Stimulated activated CD4-positive, alpha-beta T cell treated with anti-CD3 and anti-CD28 coated beads, Interleukin-4, amount 100 ng/mL, for 24 hours (primary cell): ENCODE measurements around the gene KRTAP4-11.
"Not testable (repeated sequence)": the region's sequence is repeated elsewhere in the genome, so short reads cannot be mapped to it uniquely, and the experiment has no call there.

Source experiments
- DNase-seq: peaks from one replicate; pipeline ENCODE4 v3.0.0-alpha.2; 2020

KRTAP4-11 gene

GRCh38 chr17:41083427-41083826, 34.7 kb downstream of the KRTAP4-11 start:
- DNase-seq: not testable (repeated sequence)

- DNase-seq: no peak
These were observed 35.5 kb downstream of the KRTAP4-11 start for GRCh38 chr17:41082626-41083025.

DNA sequence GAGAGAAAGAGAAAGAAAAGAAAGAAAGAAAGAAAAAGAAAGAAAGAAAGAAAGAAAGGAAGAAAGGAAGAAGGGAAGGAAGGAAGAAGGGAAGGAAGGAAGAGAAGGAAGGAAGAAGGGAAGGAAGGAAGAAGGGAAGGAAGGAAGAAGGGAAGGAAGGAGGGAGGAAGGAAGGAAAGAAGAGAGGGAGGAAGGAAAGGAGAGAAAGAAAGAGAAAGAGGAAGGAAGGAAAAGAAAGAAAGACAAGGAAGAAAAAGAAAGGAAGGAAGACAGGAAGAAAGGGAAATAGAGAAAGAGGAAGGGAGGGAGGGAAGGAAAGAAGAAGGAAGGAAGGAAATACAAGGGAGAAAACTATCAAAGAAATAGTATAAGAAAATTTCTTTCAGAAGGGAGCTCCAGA, 41.4 kb downstream of the KRTAP4-11 start:
- DNase-seq: no peak

DNA sequence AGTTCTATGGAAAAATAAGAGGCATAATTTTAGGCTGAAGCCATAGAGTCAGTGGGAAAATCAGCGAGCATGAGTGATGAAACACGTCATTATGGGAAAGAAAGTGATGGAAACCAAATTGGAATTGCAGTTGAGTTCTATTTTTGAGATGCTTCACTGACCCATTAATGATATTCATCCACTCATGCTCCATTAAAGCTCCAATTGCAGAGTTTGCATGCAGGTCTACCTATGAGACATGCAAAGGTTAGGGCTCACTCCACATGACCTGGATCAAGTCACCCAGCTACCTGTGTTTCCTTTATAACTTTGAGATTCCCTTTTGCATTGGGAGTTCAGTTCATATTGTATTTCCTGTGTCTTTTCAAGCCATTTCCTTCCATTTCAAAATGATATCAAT, 44.5 kb downstream of the KRTAP4-11 start:
- no peak for DNase-seq

DNA sequence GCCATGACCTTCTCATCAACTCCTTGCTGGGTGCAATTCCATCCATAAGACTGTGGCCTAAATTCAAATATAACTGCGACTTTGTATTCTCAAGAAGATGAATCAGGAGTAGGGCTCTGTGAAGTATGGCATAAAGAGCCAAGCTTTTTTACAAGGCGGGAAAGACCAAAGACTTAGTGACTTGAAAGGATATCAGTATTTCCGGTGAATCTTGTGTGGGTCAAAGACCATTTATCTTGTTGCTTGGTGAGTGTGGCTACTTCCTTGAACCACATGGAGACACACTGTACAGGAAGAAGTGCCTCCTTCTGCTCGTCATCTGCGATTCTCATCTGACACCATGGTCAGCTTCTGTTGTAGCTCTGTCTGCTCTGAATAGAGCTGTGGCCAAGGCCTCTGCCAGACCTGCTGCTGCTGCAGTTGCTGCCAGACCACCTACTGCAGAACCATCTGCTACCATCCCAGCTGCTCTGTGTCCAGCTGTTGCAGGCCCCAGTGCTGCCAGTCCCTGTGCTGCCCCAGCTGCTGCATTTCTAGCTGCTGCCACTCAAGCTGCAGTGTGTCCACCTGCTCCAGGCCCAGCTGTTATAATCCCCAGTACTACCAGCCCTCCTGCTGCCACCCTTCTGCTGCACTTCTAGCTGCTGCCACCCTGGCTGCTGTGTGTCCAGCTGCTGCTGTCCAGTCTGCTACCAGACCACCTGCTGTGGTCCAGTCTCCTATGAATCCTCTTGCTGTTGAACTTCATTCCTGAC, 46.4 kb downstream of the KRTAP4-11 start:
- no peak for DNase-seq

- DNase-seq: no peak
These were observed 49.1 kb downstream of the KRTAP4-11 start for GRCh38 chr17:41069031-41069430.

DNA sequence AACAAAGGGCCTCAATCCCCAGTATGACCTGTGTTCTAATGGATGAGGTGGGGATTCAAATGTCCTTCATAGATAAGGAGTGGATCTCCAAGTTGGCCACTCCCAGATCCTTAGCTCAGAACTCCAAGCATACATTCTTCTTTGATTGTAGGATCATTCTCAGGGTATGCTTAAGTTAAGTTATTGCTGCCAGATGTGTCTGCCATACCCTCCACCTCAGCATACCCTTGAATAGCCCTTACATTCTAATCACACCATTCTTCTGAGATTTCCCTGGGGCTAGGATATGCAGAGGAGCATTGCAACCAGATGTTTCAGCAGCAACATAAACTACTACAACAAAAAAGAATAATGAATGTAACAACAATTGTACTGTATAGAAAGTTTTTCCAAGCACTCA, 50.9 kb downstream of the KRTAP4-11 start:
- no peak for DNase-seq
